HG03108 (cell line): ENCODE results near the gene PIP5K1A.

Experiments
- ATAC-seq: cut with Tn5 transposase; IDR thresholded peaks from one replicate; pipeline ENCODE4 v1.9.1; 2021; ENCODE audit warnings: moderate library complexity; ENCODE audit not compliant: unreplicated experiment

Gene PIP5K1A

GRCh38 chr1:151288502-151288901 lies 90.2 kb downstream of the PIP5K1A start:
- ATAC-seq = no peak

- no peak for ATAC-seq
Measured at GRCh38 chr1:151289080-151289935, 91.0 kb downstream of the PIP5K1A start.

- ATAC-seq = no peak
Measured at GRCh38 chr1:151289991-151290708, 91.8 kb downstream of the PIP5K1A start.

DNA sequence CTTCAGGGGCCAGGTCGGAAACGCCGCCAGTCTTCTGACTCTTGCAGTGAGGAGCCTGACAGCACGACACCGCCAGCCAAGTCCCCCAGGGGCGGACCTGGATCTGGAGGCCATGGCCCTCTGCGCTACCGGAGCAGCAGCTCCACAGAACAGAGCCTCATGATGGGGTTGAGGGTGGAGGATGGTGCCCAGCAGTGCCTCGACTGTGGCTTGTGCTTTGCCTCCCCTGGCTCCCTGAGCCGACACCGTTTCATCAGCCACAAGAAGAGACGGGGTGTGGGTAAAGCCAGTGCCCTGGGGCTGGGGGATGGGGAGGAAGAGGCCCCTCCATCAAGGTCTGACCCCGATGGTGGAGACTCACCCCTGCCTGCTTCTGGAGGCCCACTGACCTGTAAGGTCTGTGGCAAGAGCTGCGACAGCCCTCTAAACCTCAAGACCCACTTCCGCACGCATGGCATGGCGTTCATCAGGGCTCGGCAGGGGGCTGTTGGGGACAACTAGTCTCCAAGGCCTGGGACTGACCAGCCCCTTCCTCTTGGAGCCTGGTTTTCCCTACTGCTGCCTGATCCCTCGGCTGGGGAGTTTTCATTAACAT lies 92.5 kb downstream of the PIP5K1A start:
- no peak for ATAC-seq

DNA sequence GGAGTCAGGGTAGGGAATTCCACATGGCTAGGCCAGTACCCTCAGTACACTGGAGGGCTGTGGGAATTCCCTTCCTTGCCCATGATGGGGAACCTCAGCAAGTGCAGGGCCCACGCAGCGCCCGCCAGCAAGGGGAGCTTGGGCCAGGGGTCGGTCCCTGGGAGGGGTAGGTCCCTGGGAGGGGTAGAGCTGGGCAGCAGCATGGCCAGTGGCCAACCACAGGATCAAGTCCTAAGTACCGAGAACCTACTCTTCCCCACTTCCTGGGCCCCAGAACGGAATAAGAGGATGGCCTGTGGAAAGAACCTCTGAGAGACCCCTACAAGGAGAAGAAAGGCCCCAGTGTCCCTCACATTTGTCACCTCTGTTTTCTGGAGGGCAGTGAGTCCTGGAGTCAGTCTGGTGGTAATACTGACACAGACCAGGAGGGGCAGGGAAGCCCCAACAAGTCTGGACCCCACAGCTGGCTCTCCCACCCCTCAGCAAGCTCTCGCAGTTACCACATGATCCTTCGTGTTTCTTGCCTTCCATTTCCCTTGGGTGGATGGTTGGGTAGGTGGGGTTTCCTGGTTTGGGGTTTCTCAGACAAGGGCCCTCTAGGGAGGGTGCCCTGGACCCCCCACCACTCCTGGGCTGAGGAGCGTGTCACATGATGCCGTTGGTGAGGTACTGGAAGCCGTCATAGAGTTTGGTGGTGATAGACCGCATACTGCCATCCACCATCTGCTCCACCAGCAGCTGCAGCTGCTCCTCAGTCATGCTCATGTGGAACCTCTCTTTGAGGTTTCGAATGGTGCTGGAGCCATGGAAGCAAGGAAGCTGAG lies 94.1 kb downstream of the PIP5K1A start:
- no peak for ATAC-seq

DNA sequence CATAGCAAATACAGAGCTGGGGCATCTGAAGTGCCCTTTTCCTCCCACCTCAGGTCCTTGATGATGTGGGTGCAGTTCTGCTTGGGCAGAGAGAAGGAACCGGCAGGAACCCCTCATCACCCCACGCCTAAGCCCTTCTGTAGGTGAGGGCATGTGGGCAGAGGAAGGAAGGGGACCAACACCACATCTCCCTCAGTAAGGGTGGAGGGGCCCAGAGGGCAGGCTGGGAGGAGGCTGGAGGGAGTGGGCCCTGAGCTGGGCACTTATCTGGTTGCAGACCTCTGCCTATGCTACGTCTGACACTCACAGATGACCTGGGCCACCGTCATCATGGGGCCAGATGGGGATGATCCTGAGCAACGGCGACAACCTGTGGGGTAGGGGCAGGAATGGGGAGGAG lies 94.7 kb downstream of the PIP5K1A start:
- ATAC-seq = no peak

GRCh38 chr1:151294742-151295462 lies 96.5 kb downstream of the PIP5K1A start:
- no peak for ATAC-seq
